AG08395 (cell line): ENCODE data around the gene PKP3.

Experiments used
- DNase-seq: peaks from one replicate; pipeline ENCODE4 v3.0.0; 2012; ENCODE audit warnings: mixed read lengths, low spot score

PKP3 gene

GRCh38 chr11:446891-447290 lies 52.9 kb downstream of the PKP3 start:
- DNase-seq = no peak

- DNase-seq = peak; percentile 96
Observed at GRCh38 chr11:447923-448731, 54.1 kb downstream of the PKP3 start.

GRCh38 chr11:449889-450808 lies 56.1 kb downstream of the PKP3 start, which contains the start of gene PTDSS2:
Gene PTDSS2, plus strand, starts transcription at chr11:450279. Its CDS starts 177 bp downstream, at chr11:450456.
- DNase-seq = peak; percentile 95

- DNase-seq = peak; percentile 70
Observed at GRCh38 chr11:450809-451451, 56.9 kb downstream of the PKP3 start.

- no peak for DNase-seq
Observed at GRCh38 chr11:451738-452137, 57.7 kb downstream of the PKP3 start.

GRCh38 chr11:452203-452744 lies 58.3 kb downstream of the PKP3 start:
- no peak for DNase-seq

GRCh38 chr11:452916-453527 lies 59.0 kb downstream of the PKP3 start:
- no peak for DNase-seq

- DNase-seq = no peak
Observed at GRCh38 chr11:453564-453963, 59.6 kb downstream of the PKP3 start.

GRCh38 chr11:454043-454442 lies 60.0 kb downstream of the PKP3 start:
- no peak for DNase-seq
